Common myeloid progenitor, CD34-positive (primary cell): Measurements from ENCODE around the gene CSTB.

ENCODE experiments used
- CTCF ChIA-PET: fragments of 350-600 bp; sonication (Branson Sonifier 250); formaldehyde crosslinking; loops from one replicate; lab custom pipeline; 2021; ENCODE audit warnings: antibody characterized with exemption; lab: Charles Lee
- POLR2A ChIA-PET: fragments of 350-600 bp; sonication (Branson Sonifier 250); formaldehyde crosslinking; loops from one replicate; lab custom pipeline; 2021; ENCODE audit warnings: antibody characterized with exemption; lab: Charles Lee
- DNase-seq, 3 donors: peaks; one replicate each; pipeline versions ENCODE4 v3.0.0 to v3.0.0-alpha.2; 2013
- H3K27ac ChIP-seq, 2 experiments: 1 replicate in 1 of 2; 2 replicates in 1 of 2; pipeline ENCODE4 v1.7.0; 2013; ENCODE audit warnings: inconsistent platforms in 2 of 2, low read length in 2 of 2, mild to moderate bottlenecking in 2 of 2, low read depth in 1 of 2, moderate library complexity in 1 of 2; ENCODE audit not compliant: severe bottlenecking in 2 of 2, insufficient read depth in 1 of 2, poor library complexity in 1 of 2
- H3K27me3 ChIP-seq, 5 experiments: replicated peaks in 2 of 5; 1 replicate in 3 of 5; 2 replicates in 2 of 5; pipeline versions ENCODE4 v1.6.1 to v1.7.0; 2013; ENCODE audit warnings: low read length in 4 of 5, mild to moderate bottlenecking in 2 of 5, moderate library complexity in 2 of 5, inconsistent platforms in 1 of 5; ENCODE audit not compliant: insufficient read depth in 5 of 5, control insufficient read depth in 4 of 5
- H3K36me3 ChIP-seq, 4 experiments: 1 replicate in 2 of 4; 2 replicates in 2 of 4; pipeline versions ENCODE4 v1.6.1 to v1.7.0; 2013; ENCODE audit warnings: low read length in 3 of 4, control low read depth in 1 of 4, mild to moderate bottlenecking in 1 of 4; ENCODE audit not compliant: control insufficient read depth in 4 of 4, insufficient read depth in 4 of 4
- H3K4me1 ChIP-seq, 4 experiments: 1 replicate in 3 of 4; 2 replicates in 1 of 4; pipeline versions ENCODE4 v1.6.1 to v1.7.1; 2013; ENCODE audit warnings: low read length in 3 of 4, mild to moderate bottlenecking in 3 of 4, control low read depth in 1 of 4, inconsistent platforms in 1 of 4, moderate library complexity in 1 of 4; ENCODE audit not compliant: control insufficient read depth in 4 of 4, insufficient read depth in 4 of 4; ENCODE audit errors: control extremely low read depth in 1 of 4
- H3K4me3 ChIP-seq, 7 experiments: 1 replicate in 4 of 7; 2 replicates in 3 of 7; pipeline versions ENCODE4 v1.5.1 to v1.7.0; 2013; ENCODE audit warnings: mild to moderate bottlenecking in 7 of 7, low read length in 6 of 7, moderate library complexity in 6 of 7, inconsistent platforms in 2 of 7, low read depth in 2 of 7, control low read depth in 1 of 7; ENCODE audit not compliant: insufficient read depth in 4 of 7, control insufficient read depth in 1 of 7; ENCODE audit errors: extremely low read depth in 1 of 7
- H3K9me3 ChIP-seq, 5 experiments: 1 replicate in 4 of 5; 2 replicates in 1 of 5; pipeline versions ENCODE4 v1.6.1 to v1.7.1; 2013; ENCODE audit warnings: low read length in 4 of 5, mild to moderate bottlenecking in 2 of 5, inconsistent platforms in 1 of 5, low read depth in 1 of 5, moderate library complexity in 1 of 5; ENCODE audit not compliant: control insufficient read depth in 4 of 5, insufficient read depth in 2 of 5; ENCODE audit errors: control extremely low read depth in 1 of 5
- WGBS: methylation state at CpG from one replicate; pipeline ENCODE4 v1.1.5; 2013; ENCODE audit not compliant: insufficient coverage; 5-methylcytosine and 5-hydroxymethylcytosine counted together

Gene CSTB

GRCh38 chr21:43782431-43783097 lies 6.5 kb upstream of the CSTB start:
- CTCF ChIA-PET, result no interaction called here
- Histone ChIP-seq H3K4me1 (peaks cover 0 to 23% (median 9%) of the 10 kb centered on the region in 4 experiments), H3K9me3 (no peaks in the 10 kb centered on the region), H3K27ac (no peak overlapping the region), H3K4me3 (no peak overlapping the region), H3K27me3 (no peaks in the 10 kb centered on the region), H3K36me3 (no peaks in the 10 kb centered on the region)
- no peak for DNase-seq
- POLR2A ChIA-PET, result no interaction called here
- WGBS, result 100% methylated on average over 3 of the region's 5 CpGs

- CTCF ChIA-PET, result no interaction called here
- no peaks in the 10 kb centered on the region for H3K36me3 ChIP-seq
- 84% methylated on average over 6 of the region's 6 CpGs for WGBS
- H3K9me3 ChIP-seq, result no peaks in the 10 kb centered on the region
- no peak overlapping the region for H3K4me3 ChIP-seq
- POLR2A ChIA-PET, result no interaction called here
- DNase-seq, result no peak
- H3K27me3 ChIP-seq, result no peaks in the 10 kb centered on the region
- H3K27ac ChIP-seq, result no peak overlapping the region
- H3K4me1 ChIP-seq, result peaks cover 0 to 23% (median 9%) of the 10 kb centered on the region in 4 experiments
Observed at GRCh38 chr21:43781846-43782245, 5.7 kb upstream of the CSTB start.

- ChIA-PET CTCF (interaction anchor here (2.9 kb wide), 1 partner anchor 10 kb away, joined by 11 read pairs; no protein-coding TSS in a partner anchor), POLR2A (interaction anchor here (0.5 kb wide), 1 partner anchor 261 kb away, joined by 6 read pairs; no protein-coding TSS in a partner anchor)
- no peak overlapping the region for H3K27ac ChIP-seq
- H3K36me3 ChIP-seq, result no peaks in the 10 kb centered on the region
- DNase-seq, result no peak
- no peak overlapping the region for H3K4me3 ChIP-seq
- H3K9me3 ChIP-seq, result no peaks in the 10 kb centered on the region
- WGBS, result 100% methylated on average over 2 of the region's 5 CpGs
- H3K27me3 ChIP-seq, result no peaks in the 10 kb centered on the region
- peaks cover 0 to 33% (median 21%) of the 10 kb centered on the region in 4 experiments for H3K4me1 ChIP-seq
Observed at GRCh38 chr21:43779660-43780059, 3.6 kb upstream of the CSTB start.

DNA sequence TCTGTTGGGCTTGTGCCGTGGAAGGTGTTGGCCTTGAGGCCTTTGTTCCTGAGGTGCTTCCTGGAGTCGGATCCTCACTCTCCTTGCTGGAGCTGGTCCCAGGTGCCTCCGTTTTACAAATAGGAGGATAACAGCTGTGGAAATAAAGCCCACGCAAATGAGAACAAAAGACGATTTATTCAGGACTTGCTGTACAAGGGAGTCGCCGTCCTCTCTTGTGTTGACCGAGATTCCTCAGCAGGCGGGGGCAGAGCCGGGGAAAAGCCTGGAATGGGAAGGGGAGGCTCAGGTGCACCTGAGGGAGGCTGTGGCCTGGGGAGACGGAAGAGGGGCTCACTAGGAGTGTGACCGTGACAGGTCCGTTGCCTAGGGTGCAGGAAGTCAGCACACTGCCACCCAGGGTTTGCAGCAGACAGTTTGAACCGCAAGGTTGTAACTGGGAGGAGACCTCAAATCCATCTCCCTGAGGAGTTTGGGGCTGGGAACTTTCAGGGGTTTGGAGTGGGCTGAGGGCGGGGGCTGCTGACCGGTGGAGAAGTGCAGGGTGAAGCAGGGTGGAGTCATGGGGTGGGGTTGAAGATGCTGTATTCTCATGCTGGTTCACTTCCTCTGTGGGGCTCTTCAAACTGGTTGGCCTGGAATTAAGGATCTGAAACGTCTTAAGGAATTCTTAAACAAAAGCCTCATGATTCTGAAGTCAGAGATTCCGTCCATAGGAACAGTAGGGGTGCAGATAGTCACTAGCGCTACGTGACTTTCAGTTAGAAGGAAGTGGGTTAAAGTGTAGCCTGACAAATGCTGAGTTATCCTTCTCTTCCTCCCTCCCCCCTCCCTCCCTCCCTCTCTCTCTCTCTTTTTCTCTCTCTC lies 2.6 kb upstream of the CSTB start:
- 76% methylated on average over 15 of the region's 20 CpGs for WGBS
- H3K36me3 ChIP-seq, result peaks cover 0 to 10% (median 4%) of the 10 kb centered on the region in 4 experiments
- H3K27me3 ChIP-seq, result no peaks in the 10 kb centered on the region
- ChIA-PET POLR2A (no interaction called here), CTCF (interaction anchor here (1.1 to 2.9 kb wide), 2 partner anchors 9 to 10 kb away, joined by 3 to 11 read pairs; no protein-coding TSS in a partner anchor)
- H3K4me3 ChIP-seq, result no peak overlapping the region
- H3K9me3 ChIP-seq, result no peaks in the 10 kb centered on the region
- peak in 2 of 3 donors; percentile 25 to 46 for DNase-seq
- no peak overlapping the region for H3K27ac ChIP-seq
- peaks cover 0 to 34% (median 21%) of the 10 kb centered on the region in 4 experiments for H3K4me1 ChIP-seq

GRCh38 chr21:43777953-43778352 lies 1.8 kb upstream of the CSTB start:
- H3K36me3 ChIP-seq, result peaks cover 2 to 17% (median 10%) of the 10 kb centered on the region in 4 experiments
- 92% methylated on average over 4 of the region's 5 CpGs for WGBS
- H3K4me1 ChIP-seq, result peaks cover 0 to 28% (median 19%) of the 10 kb centered on the region in 4 experiments
- POLR2A ChIA-PET, result no interaction called here
- CTCF ChIA-PET, result interaction anchor here (1.1 to 2.9 kb wide), 2 partner anchors 9 to 10 kb away, joined by 3 to 11 read pairs; no protein-coding TSS in a partner anchor
- no peak for DNase-seq
- no peaks in the 10 kb centered on the region for H3K9me3 ChIP-seq
- H3K27ac ChIP-seq, result no peak overlapping the region
- no peak overlapping the region for H3K4me3 ChIP-seq
- no peaks in the 10 kb centered on the region for H3K27me3 ChIP-seq

GRCh38 chr21:43775190-43775589 lies 918 bp downstream of the CSTB start:
- CTCF ChIA-PET, result interaction anchor here (1.5 kb wide), 1 partner anchor 20 kb away, joined by 3 read pairs; no protein-coding TSS in a partner anchor

More at GRCh38 chr21:43775190-43775589, 918 bp downstream of the CSTB start:
- POLR2A ChIA-PET, result interaction anchor here (0.7 kb wide), 1 partner anchor 97 kb away, joined by 3 read pairs; no protein-coding TSS in a partner anchor
- Histone ChIP-seq H3K9me3 (no peaks in the 10 kb centered on the region), H3K4me1 (peaks cover 0 to 31% (median 18%) of the 10 kb centered on the region in 4 experiments), H3K36me3 (peaks cover 2 to 23% (median 12%) of the 10 kb centered on the region in 4 experiments), H3K4me3 (peak overlapping the region in 6 of 7 experiments; percentile 71 to 88 (median 81)), H3K27me3 (no peaks in the 10 kb centered on the region), H3K27ac (peak overlapping the region in 1 of 2 experiments; percentile 43)
- DNase-seq, result no peak
- WGBS, result 89% methylated on average over 10 of the region's 12 CpGs
